Nephron progenitor cell (in vitro differentiated cells): Measurements from ENCODE around the gene BTBD9.

Experiments
- DNase-seq: peaks from one replicate; pipeline ENCODE4 v3.0.0; 2021
- H3K27ac Mint-ChIP-seq: 2 replicates; pipeline ENCODE4 v1.8.0; 2021; ENCODE audit warnings: mild to moderate bottlenecking, moderate library complexity, mixed read lengths
- H3K27me3 Mint-ChIP-seq: 2 replicates; pipeline ENCODE4 v1.8.0; 2021; ENCODE audit warnings: mild to moderate bottlenecking, low read depth, mixed read lengths; ENCODE audit not compliant: poor library complexity
- H3K36me3 Mint-ChIP-seq: 2 replicates; pipeline ENCODE4 v1.8.0; 2021; ENCODE audit warnings: low read depth, mixed read lengths
- H3K4me1 Mint-ChIP-seq: 2 replicates; pipeline ENCODE4 v1.8.0; 2021; ENCODE audit warnings: mixed read lengths
- H3K4me3 Mint-ChIP-seq: 2 replicates; pipeline ENCODE4 v1.8.0; 2021; ENCODE audit warnings: mild to moderate bottlenecking, moderate library complexity, mixed read lengths
- H3K9me3 Mint-ChIP-seq: 2 replicates; pipeline ENCODE4 v1.8.0; 2021; ENCODE audit warnings: mild to moderate bottlenecking, moderate library complexity, mixed read lengths
- TF ChIP-seq, protein P1 (sequence below): fragments of 200-600 bp; sonication (generic); IDR thresholded peaks from 2 replicates; pipeline ENCODE4 v1.5.0; 2021; ENCODE audit warnings: antibody characterized with exemption

The BTBD9 gene

DNA sequence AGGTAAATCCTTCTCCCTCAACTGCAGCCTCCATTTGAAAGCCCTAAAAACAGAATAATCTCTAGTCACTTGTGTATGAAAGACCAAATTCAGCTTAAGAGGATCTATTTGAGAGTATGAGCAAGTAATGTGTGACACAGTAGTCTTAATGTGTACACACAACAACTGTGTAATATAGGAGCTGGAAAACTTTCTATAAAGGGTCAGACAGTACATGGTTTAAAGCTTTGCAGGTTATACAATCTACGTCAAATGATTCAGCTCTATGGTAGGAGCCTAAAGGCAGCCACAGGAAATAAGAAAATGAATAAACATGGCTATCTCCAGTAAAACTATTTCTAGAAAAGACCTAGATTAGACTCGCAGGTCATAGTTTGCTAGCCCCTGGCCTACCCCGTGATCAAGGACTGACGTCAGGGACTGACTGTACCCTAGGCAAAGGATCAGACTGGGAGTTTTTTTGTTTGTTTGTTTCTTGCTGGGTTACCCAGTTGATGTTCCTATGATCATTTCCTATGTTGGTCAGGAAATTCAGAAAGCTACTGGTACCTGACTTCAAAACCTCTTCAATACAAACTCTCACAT is 39.7 kb downstream of the BTBD9 start:
- Mint-ChIP-seq H3K4me1 (no peaks in the 10 kb centered on the region), H3K27ac (no peak overlapping the region), H3K9me3 (no peaks in the 10 kb centered on the region), H3K4me3 (no peak overlapping the region), H3K27me3 (no peaks in the 10 kb centered on the region), H3K36me3 (no peaks in the 10 kb centered on the region)
- TF ChIP-seq, protein P1, sequence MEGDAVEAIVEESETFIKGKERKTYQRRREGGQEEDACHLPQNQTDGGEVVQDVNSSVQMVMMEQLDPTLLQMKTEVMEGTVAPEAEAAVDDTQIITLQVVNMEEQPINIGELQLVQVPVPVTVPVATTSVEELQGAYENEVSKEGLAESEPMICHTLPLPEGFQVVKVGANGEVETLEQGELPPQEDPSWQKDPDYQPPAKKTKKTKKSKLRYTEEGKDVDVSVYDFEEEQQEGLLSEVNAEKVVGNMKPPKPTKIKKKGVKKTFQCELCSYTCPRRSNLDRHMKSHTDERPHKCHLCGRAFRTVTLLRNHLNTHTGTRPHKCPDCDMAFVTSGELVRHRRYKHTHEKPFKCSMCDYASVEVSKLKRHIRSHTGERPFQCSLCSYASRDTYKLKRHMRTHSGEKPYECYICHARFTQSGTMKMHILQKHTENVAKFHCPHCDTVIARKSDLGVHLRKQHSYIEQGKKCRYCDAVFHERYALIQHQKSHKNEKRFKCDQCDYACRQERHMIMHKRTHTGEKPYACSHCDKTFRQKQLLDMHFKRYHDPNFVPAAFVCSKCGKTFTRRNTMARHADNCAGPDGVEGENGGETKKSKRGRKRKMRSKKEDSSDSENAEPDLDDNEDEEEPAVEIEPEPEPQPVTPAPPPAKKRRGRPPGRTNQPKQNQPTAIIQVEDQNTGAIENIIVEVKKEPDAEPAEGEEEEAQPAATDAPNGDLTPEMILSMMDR, result no peak
- no peak for DNase-seq

DNA sequence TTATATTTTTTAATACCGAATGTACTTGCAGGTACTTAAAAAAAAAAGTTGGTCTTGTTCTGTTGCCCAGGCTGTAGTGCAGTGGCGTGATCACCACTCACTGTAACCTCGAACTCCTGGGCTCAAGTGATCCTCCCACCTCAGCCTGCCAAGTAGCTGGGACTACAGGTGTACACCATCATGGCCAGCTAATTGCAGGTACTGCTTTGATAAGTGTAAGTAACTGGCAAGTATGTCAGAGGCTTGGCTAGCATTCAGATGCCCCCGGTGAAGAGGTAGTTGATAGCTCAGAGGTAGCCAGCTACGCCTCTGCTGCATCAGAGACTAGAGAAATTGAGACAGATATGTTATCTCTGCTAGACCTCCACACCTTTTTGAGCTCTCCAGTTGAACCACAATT is 40.5 kb downstream of the BTBD9 start:
- Mint-ChIP-seq H3K4me3 (no peak overlapping the region), H3K27me3 (no peaks in the 10 kb centered on the region), H3K4me1 (no peaks in the 10 kb centered on the region), H3K9me3 (no peaks in the 10 kb centered on the region), H3K36me3 (no peaks in the 10 kb centered on the region), H3K27ac (no peak overlapping the region)
- no peak for DNase-seq
- TF ChIP-seq, protein P1, result no peak

DNA sequence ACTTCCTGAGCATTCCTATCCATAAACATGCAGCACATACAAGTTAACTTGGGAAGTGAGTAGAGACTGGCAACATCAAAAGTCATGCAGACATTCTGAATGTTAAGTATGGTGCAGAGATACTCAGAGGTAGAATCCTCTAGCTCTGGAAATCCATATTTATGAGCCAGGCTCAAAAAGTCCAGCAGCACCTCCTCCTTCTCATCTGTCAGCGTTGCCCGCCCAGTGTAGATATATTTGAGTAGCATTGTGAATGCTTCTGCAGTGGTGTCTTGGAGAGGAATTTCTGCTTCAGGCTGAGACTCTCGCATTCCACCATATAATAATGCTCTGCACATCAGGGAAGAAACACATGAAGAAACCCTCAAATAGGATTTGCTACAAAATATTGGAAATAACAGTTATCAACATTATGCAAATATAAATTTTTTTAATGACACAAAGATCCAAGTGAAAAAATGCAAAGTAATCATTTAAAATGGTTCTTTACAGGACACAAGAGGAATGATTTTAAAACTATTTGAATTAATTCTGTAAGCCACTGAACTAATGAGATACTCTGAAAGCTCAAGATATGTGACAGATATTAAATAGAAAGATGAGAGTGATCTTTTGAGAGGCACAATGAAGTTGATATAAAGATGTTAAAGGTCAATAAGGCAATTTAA is 45.6 kb downstream of the BTBD9 start:
- H3K9me3 Mint-ChIP-seq, result no peaks in the 10 kb centered on the region
- H3K36me3 Mint-ChIP-seq, result peaks cover 4% of the 10 kb centered on the region
- H3K4me1 Mint-ChIP-seq, result no peaks in the 10 kb centered on the region
- TF ChIP-seq, protein P1, result no peak
- H3K27ac Mint-ChIP-seq, result no peak overlapping the region
- H3K4me3 Mint-ChIP-seq, result no peak overlapping the region
- DNase-seq, result no peak
- H3K27me3 Mint-ChIP-seq, result no peaks in the 10 kb centered on the region

DNA sequence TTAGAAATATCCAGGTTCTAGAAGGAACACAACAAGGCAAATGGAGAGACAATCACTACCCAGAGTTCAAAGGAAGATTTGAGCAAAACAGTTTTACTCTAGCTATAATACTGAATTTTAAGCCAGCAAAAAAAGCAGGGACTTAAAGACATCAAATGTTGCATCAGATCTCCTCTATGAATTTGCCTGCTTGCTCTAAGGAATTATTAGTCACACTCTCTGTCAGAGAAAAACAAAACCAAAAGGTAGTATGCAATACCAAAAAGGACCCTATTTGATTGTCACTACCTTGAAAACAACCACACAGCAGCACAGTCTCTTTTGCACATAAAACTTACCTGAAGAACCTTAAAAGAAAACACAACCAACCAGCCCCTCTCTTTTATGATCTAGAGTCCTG is 46.3 kb downstream of the BTBD9 start:
- no peak for DNase-seq
- Mint-ChIP-seq H3K27ac (no peak overlapping the region), H3K36me3 (peaks cover 4% of the 10 kb centered on the region), H3K9me3 (no peaks in the 10 kb centered on the region), H3K4me1 (no peaks in the 10 kb centered on the region), H3K27me3 (no peaks in the 10 kb centered on the region), H3K4me3 (no peak overlapping the region)
- TF ChIP-seq, protein P1, result no peak

DNA sequence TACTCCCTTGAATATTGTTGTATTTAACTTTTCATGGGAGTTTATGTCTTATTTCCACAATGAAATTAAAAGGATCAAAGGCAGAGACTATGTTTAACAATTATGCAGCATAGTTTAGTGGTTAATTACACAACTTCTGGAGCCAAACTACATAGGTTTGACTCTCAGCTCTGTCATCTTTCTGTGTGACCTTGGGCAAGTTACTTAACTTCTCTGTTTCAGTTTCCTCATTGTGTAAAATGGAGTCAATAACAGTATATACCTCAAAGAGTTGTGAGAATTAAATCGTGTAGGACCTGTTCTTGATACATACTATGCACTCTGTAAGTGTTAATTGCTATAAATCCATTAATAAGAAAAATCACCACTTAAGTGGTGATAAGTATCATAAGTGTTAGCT is 48.3 kb downstream of the BTBD9 start:
- no peaks in the 10 kb centered on the region for H3K4me1 Mint-ChIP-seq
- H3K36me3 Mint-ChIP-seq, result peaks cover 4% of the 10 kb centered on the region
- DNase-seq, result no peak
- TF ChIP-seq, protein P1, result no peak
- no peak overlapping the region for H3K27ac Mint-ChIP-seq
- H3K27me3 Mint-ChIP-seq, result no peaks in the 10 kb centered on the region
- H3K9me3 Mint-ChIP-seq, result no peaks in the 10 kb centered on the region
- H3K4me3 Mint-ChIP-seq, result no peak overlapping the region

DNA sequence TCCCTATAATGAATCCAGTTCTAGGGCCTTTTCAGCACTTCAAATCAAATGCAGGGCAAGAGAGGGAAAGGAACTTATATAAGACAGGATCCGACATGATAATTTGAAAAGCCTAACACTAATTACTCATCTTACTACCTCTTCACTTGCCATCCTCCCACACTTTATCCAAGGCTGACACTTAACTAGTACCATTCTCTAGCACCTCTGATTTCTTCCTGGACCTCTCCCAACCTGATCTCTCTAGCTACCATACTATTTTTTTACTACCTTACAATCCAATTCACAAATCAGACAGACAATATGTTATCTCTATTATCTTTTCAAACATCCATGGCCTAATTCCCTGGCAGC is 50.4 kb downstream of the BTBD9 start:
- Mint-ChIP-seq H3K4me3 (no peak overlapping the region), H3K27ac (no peak overlapping the region), H3K27me3 (no peaks in the 10 kb centered on the region), H3K36me3 (peaks cover 4% of the 10 kb centered on the region), H3K4me1 (no peaks in the 10 kb centered on the region), H3K9me3 (no peaks in the 10 kb centered on the region)
- TF ChIP-seq, protein P1, result no peak
- DNase-seq, result no peak
